ENCODE results near the gene ADCY1. TPM values are rescaled to one million over a fixed set of nuclear protein-coding genes. Genes with fewer than 3 reads are reported as not detected.

The ADCY1 gene
- total RNA-seq, 4 donors from 2014 or later, result 0.49 to 1.2 (median 0.72) TPM

GRCh38 chr7:45636733-45637132 lies 62.6 kb downstream of the ADCY1 start:
- Histone ChIP-seq H3K27me3 (no peaks in the 10 kb centered on the region), H3K4me1 (no peaks in the 10 kb centered on the region), H3K27ac (no peak overlapping the region), H3K4me3 (no peak overlapping the region), H3K9me3 (no peaks in the 10 kb centered on the region), H3K36me3 (no peaks in the 10 kb centered on the region)
- 87 to 100% methylated on average over 1 to 3 of the region's 3 CpGs for WGBS, 2 donors (ENCODE audit: low coverage in 1 of 2)
- no peak for ATAC-seq
- TF ChIP-seq POLR2A (IDR thresholded peaks at IDR 0.05) (no peak), EP300 (IDR thresholded peaks at IDR 0.05) (no peak), POLR2AphosphoS5 (IDR thresholded peaks at IDR 0.05) (no peak), CTCF (IDR thresholded peaks at IDR 0.05) (no peak)

GRCh38 chr7:45638916-45639315 lies 64.7 kb downstream of the ADCY1 start:
- Histone ChIP-seq H3K9me3 (no peaks in the 10 kb centered on the region), H3K36me3 (no peaks in the 10 kb centered on the region), H3K4me3 (no peak overlapping the region), H3K27ac (no peak overlapping the region), H3K4me1 (no peaks in the 10 kb centered on the region), H3K27me3 (no peaks in the 10 kb centered on the region)
- TF ChIP-seq CTCF (IDR thresholded peaks at IDR 0.05), result no peak
- no peak for ATAC-seq
- 29 to 47% methylated on average over 1 to 2 of the region's 2 CpGs for WGBS, 2 donors (ENCODE audit: low coverage in 1 of 2)

GRCh38 chr7:45642044-45642443 lies 67.9 kb downstream of the ADCY1 start:
- Histone ChIP-seq H3K9me3 (no peaks in the 10 kb centered on the region), H3K27me3 (no peaks in the 10 kb centered on the region), H3K36me3 (no peaks in the 10 kb centered on the region), H3K4me1 (no peaks in the 10 kb centered on the region), H3K4me3 (no peak overlapping the region), H3K27ac (no peak overlapping the region)
- no peak for ATAC-seq
- WGBS, 2 donors (ENCODE audit: low coverage in 1 of 2), result 80% methylated on average over 1 of the region's 1 CpG; no CpG with 5 or more reads in 1 of the 2 donors
- TF ChIP-seq EP300 (IDR thresholded peaks at IDR 0.05) (no peak), POLR2A (IDR thresholded peaks at IDR 0.05) (no peak), CTCF (IDR thresholded peaks at IDR 0.05) (no peak), POLR2AphosphoS5 (IDR thresholded peaks at IDR 0.05) (no peak)

- Histone ChIP-seq H3K9me3 (no peaks in the 10 kb centered on the region), H3K27ac (no peak overlapping the region), H3K36me3 (no peaks in the 10 kb centered on the region), H3K4me1 (no peaks in the 10 kb centered on the region), H3K4me3 (no peak overlapping the region), H3K27me3 (no peaks in the 10 kb centered on the region)
- TF ChIP-seq POLR2AphosphoS5 (IDR thresholded peaks at IDR 0.05) (no peak), POLR2A (IDR thresholded peaks at IDR 0.05) (no peak), CTCF (IDR thresholded peaks at IDR 0.05) (no peak), EP300 (IDR thresholded peaks at IDR 0.05) (no peak)
- ATAC-seq, result no peak
- 86 to 88% methylated on average over 4 to 7 of the region's 7 CpGs for WGBS, 2 donors (ENCODE audit: low coverage in 1 of 2)
These were observed 69.5 kb downstream of the ADCY1 start for GRCh38 chr7:45643630-45644029.

- H3K36me3 ChIP-seq, result no peaks in the 10 kb centered on the region
- no peak overlapping the region for H3K4me3 ChIP-seq
- no peak overlapping the region for H3K27ac ChIP-seq
- H3K4me1 ChIP-seq, result no peaks in the 10 kb centered on the region
- TF ChIP-seq POLR2AphosphoS5 (IDR thresholded peaks at IDR 0.05) (no peak), EP300 (IDR thresholded peaks at IDR 0.05) (no peak), POLR2A (IDR thresholded peaks at IDR 0.05) (no peak), CTCF (IDR thresholded peaks at IDR 0.05) (no peak)
- no peaks in the 10 kb centered on the region for H3K27me3 ChIP-seq
- no peak for ATAC-seq
- no peaks in the 10 kb centered on the region for H3K9me3 ChIP-seq
- WGBS, 2 donors (ENCODE audit: low coverage in 1 of 2), result 83% methylated on average over 3 of the region's 4 CpGs; no CpG with 5 or more reads in 1 of the 2 donors
These were observed 70.1 kb downstream of the ADCY1 start for GRCh38 chr7:45644237-45644636.
